Body of pancreas (tissue), 4 donors: ENCODE data around the gene TOM1. TPM values are rescaled to one million over a fixed set of nuclear protein-coding genes. Genes with fewer than 3 reads are reported as not detected.

ENCODE experiments used
- ATAC-seq: fragments of 150-250 bp; one replicate; pipeline ENCODE4 v1.9.1; 2016
- DNase-seq, 4 donors: peaks; one replicate each; pipeline ENCODE4 v3.0.0-alpha.2; 2019
- H3K27ac ChIP-seq, 4 donors: fragments of 200-600 bp; sonication (generic); 1 replicate in 3 of 4; 2 replicates in 1 of 4; pipeline versions ENCODE4 v1.5.1 to v1.6.1; 2016 to 2019; ENCODE audit warnings: mild to moderate bottlenecking in 1 of 4, mixed read lengths in 1 of 4, moderate library complexity in 1 of 4
- H3K27me3 ChIP-seq, 2 donors: fragments of 200-600 bp; sonication (generic); one replicate each; pipeline ENCODE4 v1.6.0; 2016; ENCODE audit warnings: mild to moderate bottlenecking in 1 of 2
- H3K36me3 ChIP-seq, 2 donors: fragments of 200-600 bp; sonication (generic); replicated peaks in 1 of 2; 2 replicates each; pipeline ENCODE4 v1.5.1; 2016; ENCODE audit warnings: low read depth in 2 of 2; ENCODE audit not compliant: insufficient read depth in 1 of 2
- H3K4me1 ChIP-seq: fragments of 200-600 bp; sonication (generic); one replicate; pipeline ENCODE4 v1.6.0; 2016
- H3K4me3 ChIP-seq, 2 donors: fragments of 200-600 bp; sonication (generic); 1 replicate in 1 of 2; 2 replicates in 1 of 2; pipeline ENCODE4 v1.5.1; 2016 to 2019
- H3K9me3 ChIP-seq, 3 donors: fragments of 200-600 bp; sonication (generic); 1 replicate in 2 of 3; 2 replicates in 1 of 3; pipeline ENCODE4 v1.5.1; 2016
- CTCF ChIP-seq, 7 experiments: fragments of 450-650 bp in 4 of 7; fragments of 200-600 bp in 3 of 7; sonication (generic) in 3 of 7; IDR thresholded peaks; one replicate each; pipeline ENCODE4 v1.5.1; 2016 to 2019; ENCODE audit warnings: antibody characterized with exemption in 7 of 7
- POLR2A ChIP-seq, 3 donors: fragments of 450-650 bp; IDR thresholded peaks; one replicate each; pipeline ENCODE4 v1.6.1; 2016; ENCODE audit warnings: antibody characterized with exemption in 3 of 3, mild to moderate bottlenecking in 2 of 3
- WGBS, 2 donors: methylation state at CpG; one replicate each; pipeline ENCODE4 v1.1.5; 2017; 5-methylcytosine and 5-hydroxymethylcytosine counted together
- intact Hi-C: fragments of 100-400 bp; cut with DNase I; formaldehyde crosslinking; loops from one replicate; pipeline ENCODE4 v1.15.1; 2023
- total RNA-seq, 2 donors: library from RNA; depleted of rRNA; stranded (reverse); fragments of >200 nt; gene quantifications; one replicate each; pipeline ENCODE4 v1.1.0, GENCODE V29; 2016

TOM1 gene
- total RNA-seq, 2 donors from 2014 or later: 34.0 to 42.2 TPM

- Histone ChIP-seq H3K27ac (peak overlapping the region; percentile 52 to 78 (median 68)), H3K27me3 (no peaks in the 10 kb centered on the region), H3K9me3 (no peaks in the 10 kb centered on the region), H3K4me3 (no peak overlapping the region), H3K36me3 (peaks cover 0 to 4% of the 10 kb centered on the region in 2 donors), H3K4me1 (peaks cover 51% of the 10 kb centered on the region)
- DNase-seq (peak in 1 of 4 donors; percentile 7), ATAC-seq (no peak)
- 84 to 85% methylated on average over 16 of the region's 16 CpGs for WGBS, 2 donors
- TF ChIP-seq POLR2A (IDR thresholded peaks at IDR 0.05): no peak
- no peak for TF ChIP-seq CTCF (IDR thresholded peaks at IDR 0.05)
- intact Hi-C loops: no loop called here
These were observed 14.7 kb downstream of the TOM1 start for GRCh38 chr22:35314161-35314942.

- Histone ChIP-seq H3K36me3 (peaks cover 0 to 4% of the 10 kb centered on the region in 2 donors), H3K27ac (peak overlapping the region; percentile 15 to 55 (median 30)), H3K27me3 (no peaks in the 10 kb centered on the region), H3K4me3 (no peak overlapping the region), H3K4me1 (peaks cover 45% of the 10 kb centered on the region), H3K9me3 (no peaks in the 10 kb centered on the region)
- ATAC-seq (no peak), DNase-seq (peak in 2 of 4 donors; percentile 16 to 50)
- TF ChIP-seq CTCF (IDR thresholded peaks at IDR 0.05) (no peak), POLR2A (IDR thresholded peaks at IDR 0.05) (no peak)
- 72 to 90% methylated on average over 7 to 10 of the region's 12 CpGs for WGBS, 2 donors
- intact Hi-C loops: no loop called here
These were observed 15.6 kb downstream of the TOM1 start for GRCh38 chr22:35315141-35315854.

DNA sequence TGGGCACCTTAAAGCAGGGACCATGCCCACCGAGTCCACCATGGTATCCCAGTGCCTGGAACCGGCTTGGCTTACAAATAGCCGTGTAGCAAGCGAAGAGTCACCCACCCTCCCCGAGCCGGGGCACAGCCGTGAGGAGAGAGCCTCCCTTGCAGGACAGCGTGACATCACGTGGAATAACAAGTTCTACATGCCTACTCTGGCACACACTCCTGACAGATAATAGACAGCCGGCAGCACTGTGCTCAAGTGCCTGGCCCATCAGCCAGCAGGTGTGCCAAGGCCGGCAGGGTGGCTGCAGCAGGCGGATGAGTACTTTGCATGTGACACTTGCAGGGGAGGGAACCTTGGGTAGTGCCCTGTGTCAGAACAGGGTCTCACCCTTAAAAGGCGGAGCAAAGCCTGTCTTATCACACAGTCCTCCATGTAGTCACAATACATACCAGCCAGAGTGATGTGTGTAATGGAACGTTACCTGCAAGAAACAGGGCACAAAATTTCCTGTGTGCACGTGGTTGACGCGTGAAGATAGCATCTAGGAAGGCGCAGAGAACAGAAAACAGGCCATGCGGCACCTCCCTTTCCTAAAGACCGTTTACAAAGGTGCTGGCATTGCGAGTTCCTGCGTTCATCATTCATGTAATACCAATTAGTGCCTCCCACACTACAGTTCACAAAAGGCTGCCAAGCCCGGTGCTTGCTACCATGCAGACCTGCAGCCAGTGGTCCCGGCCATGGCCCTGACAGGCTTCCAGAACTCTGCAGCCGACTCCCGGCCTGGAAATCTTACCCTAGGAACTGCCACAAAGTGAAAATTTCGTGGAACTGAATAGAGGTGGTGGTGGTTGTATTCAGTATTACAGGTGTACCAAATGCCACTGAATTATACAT is 16.4 kb downstream of the TOM1 start:
- no peaks in the 10 kb centered on the region for H3K27me3 ChIP-seq
- WGBS, 2 donors: 65 to 80% methylated on average over 16 to 27 of the region's 27 CpGs
- DNase-seq (peak in 2 of 4 donors; percentile 13 to 36), ATAC-seq (peak; percentile 11)
- no peak overlapping the region for H3K4me3 ChIP-seq
- intact Hi-C loops: no loop called here
- no peak for TF ChIP-seq CTCF (IDR thresholded peaks at IDR 0.05)
- no peak for TF ChIP-seq POLR2A (IDR thresholded peaks at IDR 0.05)
- H3K36me3 ChIP-seq: peaks cover 0 to 4% of the 10 kb centered on the region in 2 donors
- peak overlapping the region; percentile 15 to 55 (median 30) for H3K27ac ChIP-seq
- H3K4me1 ChIP-seq: peaks cover 37% of the 10 kb centered on the region
- no peaks in the 10 kb centered on the region for H3K9me3 ChIP-seq

DNA sequence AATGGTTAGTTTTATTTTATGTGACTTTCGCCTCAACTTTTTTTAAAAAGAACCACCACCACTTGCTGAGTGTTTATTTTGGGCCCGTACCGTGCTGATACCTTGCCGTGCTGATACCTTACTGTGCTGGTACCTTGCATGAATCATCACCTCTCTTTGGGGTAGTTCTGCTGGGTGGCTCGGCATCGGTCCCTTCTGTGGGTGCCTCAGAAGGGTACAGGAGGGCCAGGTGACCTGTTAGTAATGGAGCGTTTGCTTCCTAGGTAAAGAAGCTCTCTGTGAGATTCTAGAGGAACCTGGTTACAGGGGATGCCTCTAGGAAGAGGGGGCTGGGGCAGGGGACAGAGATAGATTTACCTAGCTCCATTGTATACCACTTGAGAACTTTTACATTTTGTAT is 17.1 kb downstream of the TOM1 start:
- intact Hi-C loops: no loop called here
- Histone ChIP-seq H3K27ac (no peak overlapping the region), H3K4me3 (no peak overlapping the region), H3K9me3 (no peaks in the 10 kb centered on the region), H3K4me1 (peaks cover 30% of the 10 kb centered on the region), H3K36me3 (peaks cover 2 to 4% of the 10 kb centered on the region in 2 donors), H3K27me3 (no peaks in the 10 kb centered on the region)
- ATAC-seq: no peak
- WGBS, 2 donors: 82 to 90% methylated on average over 7 of the region's 7 CpGs
- no peak for TF ChIP-seq POLR2A (IDR thresholded peaks at IDR 0.05)
- DNase-seq: peak in 1 of 4 donors; percentile 0
